Measurements from ENCODE around the gene F11. TPM values are rescaled to one million over a fixed set of nuclear protein-coding genes. Genes with fewer than 3 reads are reported as not detected.

Gene F11
- polyA plus RNA-seq, 4 donors, result 0.53 to 25.1 (median 11.8) TPM

DNA sequence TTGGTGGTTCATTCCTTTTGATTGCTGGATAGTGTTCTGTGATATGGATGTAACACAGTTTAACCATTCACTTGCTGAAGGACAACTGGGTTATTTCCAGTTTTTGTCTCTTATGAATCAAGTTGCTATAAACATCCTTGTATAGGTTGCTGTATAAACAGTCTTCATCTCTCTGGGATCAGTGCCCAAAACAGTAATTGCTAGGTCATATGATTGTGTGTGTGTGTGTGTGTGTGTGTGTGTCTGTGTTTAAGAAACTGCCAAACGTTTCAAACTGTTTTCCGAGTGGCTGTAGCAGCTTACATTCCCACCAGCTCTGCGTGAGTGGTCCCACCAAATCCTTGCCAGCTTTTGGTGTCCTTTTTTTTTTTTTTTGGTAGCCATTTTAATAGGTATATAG lies 60.4 kb downstream of the F11 start:
- H3K27me3 ChIP-seq (ENCODE audit: control insufficient read depth in 3 of 3, insufficient read depth in 3 of 3, low read length in 3 of 3), result no peaks in the 10 kb centered on the region
- peaks cover 0 to 4% of the 10 kb centered on the region in 2 donors for H3K9me3 ChIP-seq (ENCODE audit: control insufficient read depth in 2 of 2, insufficient read depth in 1 of 2, low read depth in 1 of 2, low read length in 1 of 2)
- no peaks in the 10 kb centered on the region for H3K4me1 ChIP-seq (ENCODE audit: control insufficient read depth in 3 of 3, insufficient read depth in 2 of 3, low read depth in 1 of 3, low read length in 2 of 3)
- no peak overlapping the region for H3K4me3 ChIP-seq (ENCODE audit: low read depth in 1 of 3, low read length in 3 of 3)
- no peak for FAIRE-seq
- no peak overlapping the region for H3K27ac ChIP-seq (ENCODE audit: low read depth in 1 of 3, low read length in 2 of 3)
- no peaks in the 10 kb centered on the region for H3K36me3 ChIP-seq (ENCODE audit: control insufficient read depth in 3 of 3, insufficient read depth in 2 of 3, low read depth in 1 of 3, low read length in 3 of 3)
- no peak for DNase-seq
- WGBS, 3 donors, result 38 to 64% (median 56%) methylated on average over 3 of the region's 3 CpGs

DNA sequence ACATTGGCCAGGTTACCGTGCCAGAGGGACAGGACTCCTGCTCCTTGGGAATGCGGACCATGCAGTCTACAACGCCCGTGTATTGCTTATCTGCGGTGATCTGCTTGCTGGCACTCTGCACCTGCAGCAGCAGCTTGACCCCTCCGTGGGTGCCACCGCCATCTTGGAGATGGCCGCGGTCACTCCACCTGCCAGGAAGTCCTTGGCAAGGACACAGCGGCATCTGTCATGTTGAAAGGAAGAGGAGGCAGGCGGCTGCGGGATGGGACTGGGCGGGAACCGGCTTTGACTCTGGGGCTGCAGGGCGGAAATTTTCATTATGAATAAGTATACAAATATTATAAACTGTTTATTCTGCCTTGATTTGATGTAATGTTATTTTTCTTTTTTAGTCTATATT lies 63.4 kb downstream of the F11 start:
- no peak overlapping the region for H3K27ac ChIP-seq (ENCODE audit: low read depth in 1 of 3, low read length in 2 of 3)
- H3K36me3 ChIP-seq (ENCODE audit: control insufficient read depth in 3 of 3, insufficient read depth in 2 of 3, low read depth in 1 of 3, low read length in 3 of 3), result peaks cover 0 to 1% (median 0%) of the 10 kb centered on the region in 3 donors
- H3K4me1 ChIP-seq (ENCODE audit: control insufficient read depth in 3 of 3, insufficient read depth in 2 of 3, low read depth in 1 of 3, low read length in 2 of 3), result no peaks in the 10 kb centered on the region
- WGBS, 3 donors, result 95 to 98% (median 97%) methylated on average over 15 of the region's 15 CpGs
- peaks cover 1 to 20% of the 10 kb centered on the region in 2 donors for H3K9me3 ChIP-seq (ENCODE audit: control insufficient read depth in 2 of 2, insufficient read depth in 1 of 2, low read depth in 1 of 2, low read length in 1 of 2)
- no peak for FAIRE-seq
- no peak for DNase-seq
- H3K4me3 ChIP-seq (ENCODE audit: low read depth in 1 of 3, low read length in 3 of 3), result no peak overlapping the region
- H3K27me3 ChIP-seq (ENCODE audit: control insufficient read depth in 3 of 3, insufficient read depth in 3 of 3, low read length in 3 of 3), result no peaks in the 10 kb centered on the region

DNA sequence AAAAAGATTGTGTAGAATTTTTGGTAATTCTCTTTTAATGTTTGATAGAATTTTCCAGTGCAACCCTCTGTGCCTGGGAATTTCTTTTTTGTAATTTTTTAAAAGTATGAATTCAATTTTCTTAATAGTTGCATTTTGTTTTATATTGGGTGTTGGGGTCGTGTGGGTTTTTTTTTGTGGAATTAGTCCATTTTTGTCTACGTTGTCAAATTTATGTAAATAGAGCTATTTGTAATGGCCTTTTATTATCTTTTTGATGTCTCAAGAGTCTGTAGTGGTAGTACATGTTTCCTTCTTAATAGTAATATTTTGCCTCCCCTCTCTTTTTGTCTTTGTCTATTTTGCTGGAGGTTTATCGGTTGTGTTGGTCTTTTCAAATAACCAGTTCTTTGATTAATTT lies 64.4 kb downstream of the F11 start:
- H3K36me3 ChIP-seq (ENCODE audit: control insufficient read depth in 3 of 3, insufficient read depth in 2 of 3, low read depth in 1 of 3, low read length in 3 of 3), result peaks cover 0 to 2% (median 0%) of the 10 kb centered on the region in 3 donors
- H3K4me1 ChIP-seq (ENCODE audit: control insufficient read depth in 3 of 3, insufficient read depth in 2 of 3, low read depth in 1 of 3, low read length in 2 of 3), result no peaks in the 10 kb centered on the region
- peaks cover 1 to 21% of the 10 kb centered on the region in 2 donors for H3K9me3 ChIP-seq (ENCODE audit: control insufficient read depth in 2 of 2, insufficient read depth in 1 of 2, low read depth in 1 of 2, low read length in 1 of 2)
- H3K27ac ChIP-seq (ENCODE audit: low read depth in 1 of 3, low read length in 2 of 3), result no peak overlapping the region
- H3K27me3 ChIP-seq (ENCODE audit: control insufficient read depth in 3 of 3, insufficient read depth in 3 of 3, low read length in 3 of 3), result no peaks in the 10 kb centered on the region
- FAIRE-seq (no peak), DNase-seq (no peak)
- H3K4me3 ChIP-seq (ENCODE audit: low read depth in 1 of 3, low read length in 3 of 3), result no peak overlapping the region
- WGBS, 3 donors, result 88 to 95% (median 91%) methylated on average over 3 of the region's 3 CpGs

DNA sequence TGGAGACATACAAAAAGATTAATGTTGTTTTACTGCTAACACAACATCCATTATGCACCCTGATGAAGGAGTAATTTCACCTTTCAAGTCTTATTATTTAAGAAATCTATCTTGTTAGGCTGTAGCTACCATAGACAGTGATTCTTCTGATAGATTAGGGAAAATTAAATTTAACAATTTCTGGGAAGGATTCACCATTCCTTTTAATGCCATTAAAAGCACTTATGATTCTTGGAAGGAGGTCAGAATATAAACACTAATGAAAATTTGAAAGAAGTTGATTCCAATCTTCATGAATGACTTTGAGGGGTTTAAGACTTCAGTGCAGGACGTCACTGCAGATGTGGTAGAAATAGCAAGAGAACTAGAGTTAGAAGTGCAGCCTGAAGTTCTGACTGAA lies 69.8 kb downstream of the F11 start:
- Histone ChIP-seq H3K4me3 (ENCODE audit: low read depth in 1 of 3, low read length in 3 of 3) (no peak overlapping the region), H3K27me3 (ENCODE audit: control insufficient read depth in 3 of 3, insufficient read depth in 3 of 3, low read length in 3 of 3) (no peaks in the 10 kb centered on the region), H3K4me1 (ENCODE audit: control insufficient read depth in 3 of 3, insufficient read depth in 2 of 3, low read depth in 1 of 3, low read length in 2 of 3) (no peaks in the 10 kb centered on the region), H3K27ac (ENCODE audit: low read depth in 1 of 3, low read length in 2 of 3) (no peak overlapping the region), H3K9me3 (ENCODE audit: control insufficient read depth in 2 of 2, insufficient read depth in 1 of 2, low read depth in 1 of 2, low read length in 1 of 2) (peaks cover 1 to 16% of the 10 kb centered on the region in 2 donors), H3K36me3 (ENCODE audit: control insufficient read depth in 3 of 3, insufficient read depth in 2 of 3, low read depth in 1 of 3, low read length in 3 of 3) (peaks cover 0 to 2% (median 0%) of the 10 kb centered on the region in 3 donors)
- 34 to 72% (median 62%) methylated on average over 1 of the region's 1 CpG for WGBS, 3 donors
- DNase-seq (no peak), FAIRE-seq (no peak)

Other genes with a start within 250 kb of the F11 start
- 1 to 10 TPM; 2.7 to 5.4 (median 3.5) TPM for gene TLR3, start 197.0 kb upstream of the F11 start, polyA plus RNA-seq
- gene FAM149A, start 161.5 kb upstream of the F11 start, polyA plus RNA-seq, result 10 to 100 TPM in 2 of 4 donors, 1 to 10 TPM in 2; 6.8 to 12.9 (median 9.5) TPM
- gene CYP4V2, start 74.6 kb upstream of the F11 start, polyA plus RNA-seq, result 10 to 100 TPM; 19.5 to 49.9 (median 25.8) TPM
- gene KLKB1, start 38.7 kb upstream of the F11 start, polyA plus RNA-seq, result 10 to 100 TPM in 2 of 4 donors, 1 to 10 TPM in 2; 1.2 to 25.0 (median 9.7) TPM